Mesothelial cell of epicardium (in vitro differentiated cells): ENCODE data around the gene MYL12B. TPM values are rescaled to one million over a fixed set of nuclear protein-coding genes. Genes with fewer than 3 reads are reported as not detected.

Experiments used
- DNase-seq, 2 experiments: peaks; one replicate each; pipeline ENCODE4 v3.0.0; 2021; ENCODE audit warnings: low spot score in 2 of 2; ENCODE audit not compliant: unreplicated experiment in 2 of 2
- H3K27ac Mint-ChIP-seq: 2 replicates; pipeline ENCODE4 v1.8.0; 2021; ENCODE audit warnings: mixed read lengths
- H3K27me3 Mint-ChIP-seq: 2 replicates; pipeline ENCODE4 v1.8.0; 2021; ENCODE audit warnings: low read depth, mixed read lengths
- H3K36me3 Mint-ChIP-seq: 2 replicates; pipeline ENCODE4 v1.8.0; 2021; ENCODE audit warnings: mixed read lengths
- H3K4me1 Mint-ChIP-seq: 2 replicates; pipeline ENCODE4 v1.8.0; 2021; ENCODE audit warnings: mixed read lengths
- H3K4me3 Mint-ChIP-seq: 2 replicates; pipeline ENCODE4 v1.8.0; 2021; ENCODE audit warnings: mild to moderate bottlenecking, moderate library complexity, mixed read lengths
- H3K9me3 Mint-ChIP-seq: 2 replicates; pipeline ENCODE4 v1.8.0; 2021; ENCODE audit warnings: mixed read lengths
- CTCF ChIP-seq: fragments of 200-600 bp; sonication (generic); IDR thresholded peaks from one replicate; pipeline ENCODE4 v1.5.0; 2021; ENCODE audit warnings: antibody characterized with exemption; ENCODE audit not compliant: unreplicated experiment
- total RNA-seq: library from RNA; stranded (reverse); gene quantifications from 3 replicates; pipeline ENCODE4 v1.2.1, GENCODE V29; 2021

Gene MYL12B
- total RNA-seq, 1 donor from 2014 or later, result 225 TPM

- DNase-seq, result no peak
- Mint-ChIP-seq H3K4me1 (peaks cover 25% of the 10 kb centered on the region), H3K27ac (peak overlapping the region; percentile 51), H3K9me3 (no peaks in the 10 kb centered on the region), H3K4me3 (no peak overlapping the region), H3K27me3 (no peaks in the 10 kb centered on the region), H3K36me3 (peaks cover 46% of the 10 kb centered on the region)
- no peak for TF ChIP-seq CTCF
Observed at GRCh38 chr18:3254725-3255124, 7.2 kb upstream of the MYL12B start.

GRCh38 chr18:3255611-3256165 is 6.2 kb upstream of the MYL12B start:
- Mint-ChIP-seq H3K27ac (peak overlapping the region; percentile 44), H3K4me3 (no peak overlapping the region), H3K4me1 (peaks cover 23% of the 10 kb centered on the region), H3K27me3 (no peaks in the 10 kb centered on the region), H3K36me3 (peaks cover 46% of the 10 kb centered on the region), H3K9me3 (no peaks in the 10 kb centered on the region)
- no peak for DNase-seq
- no peak for TF ChIP-seq CTCF

GRCh38 chr18:3256693-3257626 is 5.0 kb upstream of the MYL12B start:
- Mint-ChIP-seq H3K4me1 (peaks cover 22% of the 10 kb centered on the region), H3K36me3 (peaks cover 46% of the 10 kb centered on the region), H3K27me3 (no peaks in the 10 kb centered on the region), H3K4me3 (no peak overlapping the region), H3K27ac (peak overlapping the region; percentile 94), H3K9me3 (no peaks in the 10 kb centered on the region)
- no peak for DNase-seq
- no peak for TF ChIP-seq CTCF

GRCh38 chr18:3257627-3258120 is 4.3 kb upstream of the MYL12B start:
- H3K36me3 Mint-ChIP-seq, result peaks cover 46% of the 10 kb centered on the region
- no peak for DNase-seq
- peaks cover 19% of the 10 kb centered on the region for H3K4me1 Mint-ChIP-seq
- H3K4me3 Mint-ChIP-seq, result no peak overlapping the region
- H3K27ac Mint-ChIP-seq, result peak overlapping the region; percentile 94
- no peaks in the 10 kb centered on the region for H3K9me3 Mint-ChIP-seq
- no peaks in the 10 kb centered on the region for H3K27me3 Mint-ChIP-seq
- TF ChIP-seq CTCF, result no peak

- no peak for TF ChIP-seq CTCF
- H3K9me3 Mint-ChIP-seq, result no peaks in the 10 kb centered on the region
- peak overlapping the region; percentile 100 for H3K27ac Mint-ChIP-seq
- peak overlapping the region; percentile 89 for H3K4me3 Mint-ChIP-seq
- H3K4me1 Mint-ChIP-seq, result peaks cover 43% of the 10 kb centered on the region
- DNase-seq, result no peak
- H3K36me3 Mint-ChIP-seq, result peaks cover 21% of the 10 kb centered on the region
- H3K27me3 Mint-ChIP-seq, result no peaks in the 10 kb centered on the region
Observed at GRCh38 chr18:3260995-3261372, 949 bp upstream of the MYL12B start.
